ENCODE data around the gene PTDSS2. TPM values are rescaled to one million over a fixed set of nuclear protein-coding genes. Genes with fewer than 3 reads are reported as not detected.

PTDSS2 gene
- total and polyA plus RNA-seq, 2 of the 13 experiments (the other 11 are each of a cell fraction or from before 2014, with no cell fraction given) = 21.7 to 26.4 TPM

GRCh38 chr11:445765-446588 is 4.1 kb upstream of the PTDSS2 start (continued):
- TF ChIP-seq ZNF562 (CRISPR knock-in tag; IDR thresholded peaks at IDR 0.05; ENCODE audit: borderline replicate concordance) (no peak), ZFY (CRISPR knock-in tag; IDR thresholded peaks at IDR 0.05) (peak; percentile 54), ZNF101 (CRISPR knock-in tag; IDR thresholded peaks at IDR 0.05; ENCODE audit: borderline replicate concordance, low read depth) (no peak), SMARCC2 (IDR thresholded peaks at IDR 0.05) (no peak), HNRNPL (IDR thresholded peaks at IDR 0.05; ENCODE audit: low read depth, low read length) (peak; percentile 76; the same call in 1 of the 2 replicates), POLR2G (IDR thresholded peaks at IDR 0.05; ENCODE audit: low read depth, low read length) (peak; percentile 65), MATR3 (CRISPR knock-in tag; IDR thresholded peaks at IDR 0.05) (no peak), ZBTB34 (CRISPR knock-in tag; IDR thresholded peaks at IDR 0.05) (no peak), KDM5B (CRISPR knock-in tag; IDR thresholded peaks at IDR 0.05; ENCODE audit: borderline replicate concordance) (no peak; the same call in 1 of the 2 replicates), ZNF775 (CRISPR knock-in tag; IDR thresholded peaks at IDR 0.05; ENCODE audit: borderline replicate concordance) (no peak), SIN3A (IDR thresholded peaks at IDR 0.05; ENCODE audit: borderline replicate concordance, low read depth, low read length) (0 out of 2 replicates have a peak, but pooled peaks have one; percentile 26), HNF4A (CRISPR knock-in tag; IDR thresholded peaks at IDR 0.05) (peak; percentile 94), TOE1 (CRISPR knock-in tag; IDR thresholded peaks at IDR 0.05) (no peak), ZNF777 (CRISPR knock-in tag; IDR thresholded peaks at IDR 0.05) (no peak), MXD1 (CRISPR knock-in tag; IDR thresholded peaks at IDR 0.05) (peak; percentile 19; the same call in 1 of the 2 replicates), ZNF770 (CRISPR knock-in tag; IDR thresholded peaks at IDR 0.05) (peak; percentile 94), ZNF136 (CRISPR knock-in tag; IDR thresholded peaks at IDR 0.05; ENCODE audit: low read depth) (no peak), BCL6 (CRISPR knock-in tag; IDR thresholded peaks at IDR 0.05) (no peak), ZBTB2 (CRISPR knock-in tag; IDR thresholded peaks at IDR 0.05; ENCODE audit: low read depth) (no peak), KLF16 (CRISPR knock-in tag; IDR thresholded peaks at IDR 0.05) (no peak), ZMYM2 (CRISPR knock-in tag; IDR thresholded peaks at IDR 0.05) (peak; percentile 54; the same call in 1 of the 2 replicates), NR2F1 (CRISPR knock-in tag; IDR thresholded peaks at IDR 0.05) (no peak), NR0B2 (CRISPR knock-in tag; IDR thresholded peaks at IDR 0.05) (no peak), SMAD3 (CRISPR knock-in tag; IDR thresholded peaks at IDR 0.05) (0 out of 2 replicates have a peak, but pooled peaks have one; percentile 7)
